GM19328 (cell line): Measurements from ENCODE around the gene GNLY.

Experiments used
- ATAC-seq: cut with Tn5 transposase; IDR thresholded peaks from one replicate; pipeline ENCODE4 v1.9.1; 2021; ENCODE audit warnings: mild to moderate bottlenecking, moderate library complexity; ENCODE audit not compliant: unreplicated experiment

GNLY gene

GRCh38 chr2:85681776-85682175 lies 12.4 kb upstream of the GNLY start:
- no peak for ATAC-seq

GRCh38 chr2:85682378-85682777 lies 11.8 kb upstream of the GNLY start:
- no peak for ATAC-seq

GRCh38 chr2:85684380-85684779 lies 9.8 kb upstream of the GNLY start:
- no peak for ATAC-seq

GRCh38 chr2:85684806-85685205 lies 9.4 kb upstream of the GNLY start:
- no peak for ATAC-seq

- ATAC-seq, result no peak
Measured at GRCh38 chr2:85690932-85691331, 3.2 kb upstream of the GNLY start.

GRCh38 chr2:85692039-85692645 lies 2.0 kb upstream of the GNLY start:
- ATAC-seq, result no peak

- ATAC-seq, result no peak
Measured at GRCh38 chr2:85695121-85695520, 963 bp downstream of the GNLY start.

- no peak for ATAC-seq
Measured at GRCh38 chr2:85695691-85696668, 1.8 kb downstream of the GNLY start.

- no peak for ATAC-seq
Measured at GRCh38 chr2:85697096-85697495, 2.9 kb downstream of the GNLY start.

GRCh38 chr2:85697716-85698115 lies 3.6 kb downstream of the GNLY start:
- no peak for ATAC-seq

GRCh38 chr2:85698184-85698879 lies 4.2 kb downstream of the GNLY start:
- ATAC-seq, result no peak

GRCh38 chr2:85698880-85699254 lies 4.7 kb downstream of the GNLY start:
- no peak for ATAC-seq

GRCh38 chr2:85699325-85699724 lies 5.2 kb downstream of the GNLY start:
- no peak for ATAC-seq

GRCh38 chr2:85702172-85702571 lies 8.0 kb downstream of the GNLY start:
- no peak for ATAC-seq

- no peak for ATAC-seq
Measured at GRCh38 chr2:85702800-85703199, 8.6 kb downstream of the GNLY start.

- no peak for ATAC-seq
Measured at GRCh38 chr2:85703329-85703728, 9.2 kb downstream of the GNLY start.

- no peak for ATAC-seq
Measured at GRCh38 chr2:85704038-85704437, 9.9 kb downstream of the GNLY start.

GRCh38 chr2:85704800-85705679 lies 10.9 kb downstream of the GNLY start:
- no peak for ATAC-seq

GRCh38 chr2:85705680-85706039 lies 11.5 kb downstream of the GNLY start:
- ATAC-seq, result no peak

- ATAC-seq, result no peak
Measured at GRCh38 chr2:85706063-85706462, 11.9 kb downstream of the GNLY start.
